GM23338 (cell line): ENCODE data around the gene GNB2. TPM values are rescaled to one million over a fixed set of nuclear protein-coding genes. Genes with fewer than 3 reads are reported as not detected.
"Not testable (repeated sequence)": the region's sequence is repeated elsewhere in the genome, so short reads cannot be mapped to it uniquely, and the experiment has no call there.

Experiments used
- ATAC-seq: fragments of 200-7000 bp; cut with Tn5 transposase; 3 replicates; pipeline ENCODE4 v1.9.1; 2020
- DNase-seq: peaks from one replicate; pipeline ENCODE4 v3.0.0-alpha.2; 2015; ENCODE audit warnings: low spot score
- H2AFZ ChIP-seq: fragments of 200-600 bp; sonication (generic); 2 replicates; pipeline ENCODE4 v1.8.0; 2016; ENCODE audit warnings: antibody characterized with exemption, mild to moderate bottlenecking, moderate library complexity
- H3F3A ChIP-seq: fragments of 200-600 bp; sonication (generic); replicated peaks from 2 replicates; pipeline ENCODE4 v1.8.0; 2017; ENCODE audit warnings: antibody characterized with exemption, mixed run types, low read depth
- H3K27ac ChIP-seq: fragments of 200-600 bp; sonication (generic); 2 replicates; pipeline ENCODE4 v1.6.1; 2016; ENCODE audit warnings: low read depth
- H3K27me3 ChIP-seq: fragments of 200-600 bp; sonication (generic); 2 replicates; pipeline ENCODE4 v1.8.0; 2016; ENCODE audit warnings: mild to moderate bottlenecking, mixed run types, moderate library complexity; ENCODE audit not compliant: insufficient read depth
- H3K36me3 ChIP-seq: fragments of 200-600 bp; sonication (generic); 2 replicates; pipeline ENCODE4 v1.8.0; 2016; ENCODE audit warnings: mild to moderate bottlenecking; ENCODE audit not compliant: insufficient read depth
- H3K4me1 ChIP-seq: fragments of 200-600 bp; sonication (generic); 2 replicates; pipeline ENCODE4 v1.8.0; 2016; ENCODE audit warnings: mild to moderate bottlenecking, moderate library complexity; ENCODE audit not compliant: insufficient read depth
- H3K4me2 ChIP-seq: fragments of 200-600 bp; sonication (generic); 2 replicates; pipeline ENCODE4 v1.7.1; 2017; ENCODE audit warnings: mixed run types
- H3K4me3 ChIP-seq: fragments of 200-600 bp; sonication (generic); 2 replicates; pipeline ENCODE4 v1.6.1; 2016; ENCODE audit warnings: mixed run types
- H3K79me2 ChIP-seq: fragments of 200-600 bp; sonication (generic); replicated peaks from 2 replicates; pipeline ENCODE4 v1.8.0; 2017; ENCODE audit warnings: mild to moderate bottlenecking; ENCODE audit not compliant: insufficient read depth
- H3K9me2 ChIP-seq: fragments of 200-600 bp; sonication (generic); 2 replicates; pipeline ENCODE4 v1.8.0; 2017; ENCODE audit not compliant: insufficient read depth
- H4K20me1 ChIP-seq: fragments of 200-600 bp; sonication (generic); replicated peaks from 2 replicates; pipeline ENCODE4 v1.8.0; 2017; ENCODE audit warnings: mild to moderate bottlenecking; ENCODE audit not compliant: insufficient read depth
- H3K27ac Mint-ChIP-seq: 2 replicates; pipeline ENCODE4 v1.8.0; 2020; ENCODE audit warnings: inconsistent platforms, mild to moderate bottlenecking, moderate library complexity, mixed read lengths
- H3K27me3 Mint-ChIP-seq: 3 replicates; pipeline ENCODE4 v1.8.0; 2022; ENCODE audit warnings: low read depth, mild to moderate bottlenecking, moderate library complexity, mixed read lengths, inconsistent platforms; ENCODE audit not compliant: insufficient read depth, poor library complexity
- H3K36me3 Mint-ChIP-seq: 3 replicates; pipeline ENCODE4 v1.8.0; 2021; ENCODE audit warnings: low read depth, mild to moderate bottlenecking, inconsistent platforms, moderate library complexity, mixed read lengths
- H3K4me1 Mint-ChIP-seq: 3 replicates; pipeline ENCODE4 v1.8.0; 2020; ENCODE audit warnings: mild to moderate bottlenecking, inconsistent platforms, mixed read lengths
- H3K4me3 Mint-ChIP-seq: 3 replicates; pipeline ENCODE4 v1.8.0; 2021; ENCODE audit warnings: moderate library complexity, mild to moderate bottlenecking, inconsistent platforms, mixed read lengths
- H3K9me3 Mint-ChIP-seq: 3 replicates; pipeline ENCODE4 v1.8.0; 2020; ENCODE audit warnings: moderate library complexity, mild to moderate bottlenecking, inconsistent platforms, mixed read lengths
- CREB1 ChIP-seq: fragments of 250-450 bp; sonication (Bioruptor Pico); IDR thresholded peaks from 2 replicates; pipeline ENCODE4 v1.5.0; 2020; ENCODE audit warnings: low read depth, mild to moderate bottlenecking, moderate library complexity
- EZH2phosphoT487 ChIP-seq: fragments of 200-600 bp; sonication (generic); IDR thresholded peaks from one replicate; pipeline ENCODE4 v1.8.1; 2018; ENCODE audit warnings: antibody characterized with exemption; ENCODE audit not compliant: unreplicated experiment
- STAT1 ChIP-seq: IDR thresholded peaks from one replicate; pipeline ENCODE4 v1.6.1; 2016; ENCODE audit warnings: antibody characterized with exemption; ENCODE audit not compliant: unreplicated experiment
- polyA plus RNA-seq: library from polyadenylated mRNA; unstranded; fragments of >200 nt; fragmentation: Nextera tagmentation; extraction: Ambion mirVana; gene quantifications from 2 replicates; pipeline ENCODE4 v1.2.1, GENCODE V29; 2016
- total RNA-seq: library from RNA; depleted of rRNA; stranded (reverse); fragments of >200 nt; shearing (Covaris generic); gene quantifications from 2 replicates; pipeline ENCODE4 v1.2.3, GENCODE V29; 2014
- TF ChIP-seq, protein P1 (sequence below): fragments of 250-450 bp; sonication (Bioruptor Pico); IDR thresholded peaks from 2 replicates; pipeline ENCODE4 v1.5.0; 2020; ENCODE audit warnings: mild to moderate bottlenecking, moderate library complexity
- TF ChIP-seq, protein P2 (sequence below), 2 experiments: fragments of 200-600 bp in 1 of 2; sonication (generic) in 1 of 2; conservative IDR thresholded peaks; 2 replicates each; pipeline versions ENCODE4 v1.5.1 to v1.6.1; 2016 to 2017; ENCODE audit warnings: antibody characterized with exemption in 2 of 2, low read depth in 2 of 2, mild to moderate bottlenecking in 2 of 2, moderate library complexity in 1 of 2

GNB2 gene
- total and polyA plus RNA-seq, 2 experiments from 2014 or later: 112 to 153 TPM

DNA sequence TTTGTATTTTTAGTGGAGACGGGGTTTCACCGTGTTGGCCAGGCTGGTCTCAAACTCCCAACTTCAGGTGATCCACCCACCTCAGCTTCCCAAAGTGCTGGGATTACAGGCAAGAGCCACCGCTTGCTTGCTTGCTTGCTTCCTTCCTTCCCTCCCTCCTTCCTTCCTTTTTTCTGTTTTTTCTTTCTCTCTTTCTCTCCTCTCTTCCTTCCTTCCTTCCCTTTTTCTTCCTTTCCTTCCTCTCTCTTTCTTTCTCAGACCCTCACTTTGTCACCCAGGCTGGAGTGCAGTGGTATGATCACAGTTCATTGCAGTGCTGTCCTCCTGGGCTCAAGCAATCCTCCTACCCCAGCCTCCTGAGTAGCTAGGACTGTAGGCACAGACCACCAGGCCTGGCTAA is 27.5 kb downstream of the GNB2 start:
- not testable (repeated sequence) for H3K9me2 ChIP-seq, H3K4me3 ChIP-seq, ATAC-seq, H3K36me3 Mint-ChIP-seq, DNase-seq, H2AFZ ChIP-seq, H3K27me3 Mint-ChIP-seq, H3K27me3 ChIP-seq, H4K20me1 ChIP-seq, H3K9me3 Mint-ChIP-seq, H3K4me1 Mint-ChIP-seq, H3K4me2 ChIP-seq, H3K4me3 Mint-ChIP-seq, H3K36me3 ChIP-seq, H3K27ac ChIP-seq, H3K4me1 ChIP-seq
- H3F3A ChIP-seq: peaks cover 11% of the 10 kb centered on the region; the same call in 1 of the 2 replicates
- peaks cover 40% of the 10 kb centered on the region for H3K79me2 ChIP-seq
- H3K27ac Mint-ChIP-seq: peak overlapping the region; percentile 63

DNA sequence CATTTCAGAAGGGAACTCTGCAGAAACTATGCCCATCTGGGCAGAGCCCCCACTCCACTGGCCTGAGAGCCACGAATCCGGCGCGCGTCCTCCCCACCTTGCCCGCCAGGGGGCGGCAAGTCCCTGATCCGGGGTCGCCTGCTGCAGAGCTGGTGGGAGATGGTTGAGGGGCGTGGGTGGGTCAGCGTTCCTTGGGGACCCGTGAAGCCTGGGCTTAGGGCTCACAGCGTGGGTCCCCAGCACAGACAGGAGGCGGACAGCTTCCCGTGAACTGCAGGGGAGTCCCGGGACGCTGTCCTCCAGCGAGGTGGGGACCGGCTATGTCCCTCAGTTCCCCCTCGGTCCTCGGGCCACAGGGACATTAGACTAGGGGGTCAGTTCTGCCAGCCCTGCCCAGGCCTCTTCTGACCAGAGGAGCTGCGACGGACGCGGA is 31.8 kb downstream of the GNB2 start:
- H3K4me1 ChIP-seq: no peaks in the 10 kb centered on the region; the same call in 1 of the 2 replicates
- H3K9me2 ChIP-seq: no peaks in the 10 kb centered on the region
- Mint-ChIP-seq H3K36me3 (peaks cover 20% of the 10 kb centered on the region), H3K27me3 (peaks cover 2% of the 10 kb centered on the region), H3K4me3 (peak overlapping the region; percentile 98), H3K4me1 (peaks cover 9% of the 10 kb centered on the region), H3K27ac (peak overlapping the region; percentile 98), H3K9me3 (no peaks in the 10 kb centered on the region)
- DNase-seq (peak; percentile 85), ATAC-seq (peak; percentile 86)
- peaks cover 12% of the 10 kb centered on the region for H4K20me1 ChIP-seq
- H3K4me3 ChIP-seq: peak overlapping the region; percentile 98
- H3K4me2 ChIP-seq: peak overlapping the region; percentile 88
- peak overlapping the region; percentile 78; the same call in 1 of the 2 replicates for H3K27ac ChIP-seq
- H3F3A ChIP-seq: peaks cover 17% of the 10 kb centered on the region; the same call in 1 of the 2 replicates
- peaks cover 8% of the 10 kb centered on the region for H3K36me3 ChIP-seq
- peaks cover 48% of the 10 kb centered on the region for H3K79me2 ChIP-seq
- no peak overlapping the region; the same call in 1 of the 2 replicates for H2AFZ ChIP-seq
- TF ChIP-seq, protein P1, sequence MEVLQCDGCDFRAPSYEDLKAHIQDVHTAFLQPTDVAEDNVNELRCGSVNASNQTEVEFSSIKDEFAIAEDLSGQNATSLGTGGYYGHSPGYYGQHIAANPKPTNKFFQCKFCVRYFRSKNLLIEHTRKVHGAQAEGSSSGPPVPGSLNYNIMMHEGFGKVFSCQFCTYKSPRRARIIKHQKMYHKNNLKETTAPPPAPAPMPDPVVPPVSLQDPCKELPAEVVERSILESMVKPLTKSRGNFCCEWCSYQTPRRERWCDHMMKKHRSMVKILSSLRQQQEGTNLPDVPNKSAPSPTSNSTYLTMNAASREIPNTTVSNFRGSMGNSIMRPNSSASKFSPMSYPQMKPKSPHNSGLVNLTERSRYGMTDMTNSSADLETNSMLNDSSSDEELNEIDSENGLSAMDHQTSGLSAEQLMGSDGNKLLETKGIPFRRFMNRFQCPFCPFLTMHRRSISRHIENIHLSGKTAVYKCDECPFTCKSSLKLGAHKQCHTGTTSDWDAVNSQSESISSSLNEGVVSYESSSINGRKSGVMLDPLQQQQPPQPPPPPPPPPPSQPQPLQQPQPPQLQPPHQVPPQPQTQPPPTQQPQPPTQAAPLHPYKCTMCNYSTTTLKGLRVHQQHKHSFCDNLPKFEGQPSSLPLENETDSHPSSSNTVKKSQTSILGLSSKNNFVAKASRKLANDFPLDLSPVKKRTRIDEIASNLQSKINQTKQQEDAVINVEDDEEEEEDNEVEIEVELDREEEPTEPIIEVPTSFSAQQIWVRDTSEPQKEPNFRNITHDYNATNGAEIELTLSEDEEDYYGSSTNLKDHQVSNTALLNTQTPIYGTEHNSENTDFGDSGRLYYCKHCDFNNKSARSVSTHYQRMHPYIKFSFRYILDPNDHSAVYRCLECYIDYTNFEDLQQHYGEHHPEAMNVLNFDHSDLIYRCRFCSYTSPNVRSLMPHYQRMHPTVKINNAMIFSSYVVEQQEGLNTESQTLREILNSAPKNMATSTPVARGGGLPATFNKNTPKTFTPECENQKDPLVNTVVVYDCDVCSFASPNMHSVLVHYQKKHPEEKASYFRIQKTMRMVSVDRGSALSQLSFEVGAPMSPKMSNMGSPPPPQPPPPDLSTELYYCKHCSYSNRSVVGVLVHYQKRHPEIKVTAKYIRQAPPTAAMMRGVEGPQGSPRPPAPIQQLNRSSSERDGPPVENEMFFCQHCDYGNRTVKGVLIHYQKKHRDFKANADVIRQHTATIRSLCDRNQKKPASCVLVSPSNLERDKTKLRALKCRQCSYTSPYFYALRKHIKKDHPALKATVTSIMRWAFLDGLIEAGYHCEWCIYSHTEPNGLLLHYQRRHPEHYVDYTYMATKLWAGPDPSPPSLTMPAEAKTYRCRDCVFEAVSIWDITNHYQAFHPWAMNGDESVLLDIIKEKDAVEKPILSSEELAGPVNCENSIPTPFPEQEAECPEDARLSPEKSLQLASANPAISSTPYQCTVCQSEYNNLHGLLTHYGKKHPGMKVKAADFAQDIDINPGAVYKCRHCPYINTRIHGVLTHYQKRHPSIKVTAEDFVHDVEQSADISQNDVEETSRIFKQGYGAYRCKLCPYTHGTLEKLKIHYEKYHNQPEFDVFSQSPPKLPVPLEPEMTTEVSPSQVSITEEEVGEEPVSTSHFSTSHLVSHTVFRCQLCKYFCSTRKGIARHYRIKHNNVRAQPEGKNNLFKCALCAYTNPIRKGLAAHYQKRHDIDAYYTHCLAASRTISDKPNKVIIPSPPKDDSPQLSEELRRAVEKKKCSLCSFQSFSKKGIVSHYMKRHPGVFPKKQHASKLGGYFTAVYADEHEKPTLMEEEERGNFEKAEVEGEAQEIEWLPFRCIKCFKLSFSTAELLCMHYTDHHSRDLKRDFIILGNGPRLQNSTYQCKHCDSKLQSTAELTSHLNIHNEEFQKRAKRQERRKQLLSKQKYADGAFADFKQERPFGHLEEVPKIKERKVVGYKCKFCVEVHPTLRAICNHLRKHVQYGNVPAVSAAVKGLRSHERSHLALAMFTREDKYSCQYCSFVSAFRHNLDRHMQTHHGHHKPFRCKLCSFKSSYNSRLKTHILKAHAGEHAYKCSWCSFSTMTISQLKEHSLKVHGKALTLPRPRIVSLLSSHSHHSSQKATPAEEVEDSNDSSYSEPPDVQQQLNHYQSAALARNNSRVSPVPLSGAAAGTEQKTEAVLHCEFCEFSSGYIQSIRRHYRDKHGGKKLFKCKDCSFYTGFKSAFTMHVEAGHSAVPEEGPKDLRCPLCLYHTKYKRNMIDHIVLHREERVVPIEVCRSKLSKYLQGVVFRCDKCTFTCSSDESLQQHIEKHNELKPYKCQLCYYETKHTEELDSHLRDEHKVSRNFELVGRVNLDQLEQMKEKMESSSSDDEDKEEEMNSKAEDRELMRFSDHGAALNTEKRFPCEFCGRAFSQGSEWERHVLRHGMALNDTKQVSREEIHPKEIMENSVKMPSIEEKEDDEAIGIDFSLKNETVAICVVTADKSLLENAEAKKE: no peak
- TF ChIP-seq EZH2phosphoT487 (no peak), STAT1 (no peak), CREB1 (CRISPR knock-in tag) (peak; percentile 23; the same call in 1 of the 2 replicates)
- TF ChIP-seq, protein P2, sequence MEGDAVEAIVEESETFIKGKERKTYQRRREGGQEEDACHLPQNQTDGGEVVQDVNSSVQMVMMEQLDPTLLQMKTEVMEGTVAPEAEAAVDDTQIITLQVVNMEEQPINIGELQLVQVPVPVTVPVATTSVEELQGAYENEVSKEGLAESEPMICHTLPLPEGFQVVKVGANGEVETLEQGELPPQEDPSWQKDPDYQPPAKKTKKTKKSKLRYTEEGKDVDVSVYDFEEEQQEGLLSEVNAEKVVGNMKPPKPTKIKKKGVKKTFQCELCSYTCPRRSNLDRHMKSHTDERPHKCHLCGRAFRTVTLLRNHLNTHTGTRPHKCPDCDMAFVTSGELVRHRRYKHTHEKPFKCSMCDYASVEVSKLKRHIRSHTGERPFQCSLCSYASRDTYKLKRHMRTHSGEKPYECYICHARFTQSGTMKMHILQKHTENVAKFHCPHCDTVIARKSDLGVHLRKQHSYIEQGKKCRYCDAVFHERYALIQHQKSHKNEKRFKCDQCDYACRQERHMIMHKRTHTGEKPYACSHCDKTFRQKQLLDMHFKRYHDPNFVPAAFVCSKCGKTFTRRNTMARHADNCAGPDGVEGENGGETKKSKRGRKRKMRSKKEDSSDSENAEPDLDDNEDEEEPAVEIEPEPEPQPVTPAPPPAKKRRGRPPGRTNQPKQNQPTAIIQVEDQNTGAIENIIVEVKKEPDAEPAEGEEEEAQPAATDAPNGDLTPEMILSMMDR (conservative IDR thresholded peaks at IDR 0.05; ENCODE audit: low read depth in 2 of 2): peak; percentile 83 to 92
- no peaks in the 10 kb centered on the region for H3K27me3 ChIP-seq
